Loucy (cell line): ENCODE results near the gene TPCN2.

Source experiments
- H2AFZ ChIP-seq: fragments of 200-600 bp; sonication (generic); 2 replicates; pipeline ENCODE4 v1.6.0; 2016; ENCODE audit warnings: antibody characterized with exemption, mild to moderate bottlenecking, low read length, moderate library complexity
- H3F3A ChIP-seq: fragments of 200-600 bp; 2 replicates; pipeline ENCODE4 v1.6.0; 2016; ENCODE audit warnings: antibody characterized with exemption, low read depth, mild to moderate bottlenecking
- H3K27me3 ChIP-seq: fragments of 200-600 bp; sonication (generic); 2 replicates; pipeline ENCODE4 v1.6.1; 2014; ENCODE audit warnings: low read length, mild to moderate bottlenecking; ENCODE audit not compliant: insufficient read depth, poor library complexity, severe bottlenecking
- H3K36me3 ChIP-seq: fragments of 200-600 bp; sonication (generic); 2 replicates; pipeline ENCODE4 v1.6.1; 2016; ENCODE audit warnings: low read length; ENCODE audit not compliant: insufficient read depth
- H3K4me1 ChIP-seq: fragments of 200-600 bp; sonication (generic); 2 replicates; pipeline ENCODE4 v1.5.1; 2014; ENCODE audit warnings: low read length, mild to moderate bottlenecking; ENCODE audit not compliant: insufficient read depth, poor library complexity, severe bottlenecking
- H3K4me2 ChIP-seq: fragments of 200-600 bp; sonication (generic); 2 replicates; pipeline ENCODE4 v1.6.0; 2014; ENCODE audit warnings: antibody characterized with exemption, low read length, low read depth, mild to moderate bottlenecking; ENCODE audit not compliant: poor library complexity, severe bottlenecking
- H3K4me3 ChIP-seq: fragments of 200-600 bp; sonication (generic); 2 replicates; pipeline ENCODE4 v1.5.1; 2014; ENCODE audit warnings: low read length, mild to moderate bottlenecking, mixed read lengths; ENCODE audit not compliant: poor library complexity, severe bottlenecking
- H3K79me2 ChIP-seq: fragments of 200-600 bp; sonication (generic); 2 replicates; pipeline ENCODE4 v1.6.1; 2014; ENCODE audit warnings: low read length; ENCODE audit not compliant: insufficient read depth
- H3K9ac ChIP-seq: fragments of 200-600 bp; sonication (generic); 2 replicates; pipeline ENCODE4 v1.6.0; 2014; ENCODE audit warnings: mild to moderate bottlenecking, low read depth, low read length, moderate library complexity; ENCODE audit not compliant: poor library complexity, severe bottlenecking
- H3K9me2 ChIP-seq: fragments of 200-600 bp; sonication (generic); replicated peaks from 2 replicates; pipeline ENCODE4 v1.6.1; 2016; ENCODE audit warnings: low read depth, low read length, mixed read lengths
- H3K9me3 ChIP-seq: fragments of 200-600 bp; sonication (generic); 2 replicates; pipeline ENCODE4 v1.6.1; 2014; ENCODE audit warnings: mild to moderate bottlenecking, antibody characterized with exemption, low read length, low read depth; ENCODE audit not compliant: insufficient read depth
- H4K20me1 ChIP-seq: fragments of 200-600 bp; sonication (generic); 2 replicates; pipeline ENCODE4 v1.6.0; 2014; ENCODE audit warnings: antibody characterized with exemption, low read length, mild to moderate bottlenecking; ENCODE audit not compliant: insufficient read depth, poor library complexity, severe bottlenecking
- CTCF ChIP-seq: fragments of 200-600 bp; sonication (generic); conservative IDR thresholded peaks from 2 replicates; pipeline ENCODE4 v1.5.1; 2014; ENCODE audit warnings: mild to moderate bottlenecking, antibody characterized with exemption, low read length
- EZH2phosphoT487 ChIP-seq: fragments of 200-600 bp; IDR thresholded peaks from 2 replicates; pipeline ENCODE4 v1.6.1; 2018; ENCODE audit warnings: antibody characterized with exemption, mild to moderate bottlenecking, moderate library complexity, borderline replicate concordance

TPCN2 gene

GRCh38 chr11:69162505-69162904 is 113.8 kb downstream of the TPCN2 start:
- no peaks in the 10 kb centered on the region for H3K79me2 ChIP-seq
- H3F3A ChIP-seq = no peaks in the 10 kb centered on the region
- H3K9me2 ChIP-seq = no peaks in the 10 kb centered on the region
- H3K4me2 ChIP-seq = no peak overlapping the region
- H3K27me3 ChIP-seq = no peaks in the 10 kb centered on the region
- TF ChIP-seq CTCF = no peak
- TF ChIP-seq EZH2phosphoT487 = no peak
- H3K4me1 ChIP-seq = peaks cover 11% of the 10 kb centered on the region
- H3K9me3 ChIP-seq = no peaks in the 10 kb centered on the region
- no peaks in the 10 kb centered on the region for H3K36me3 ChIP-seq
- no peak overlapping the region for H2AFZ ChIP-seq
- no peaks in the 10 kb centered on the region for H4K20me1 ChIP-seq
- no peak overlapping the region for H3K9ac ChIP-seq
- no peak overlapping the region for H3K4me3 ChIP-seq

DNA sequence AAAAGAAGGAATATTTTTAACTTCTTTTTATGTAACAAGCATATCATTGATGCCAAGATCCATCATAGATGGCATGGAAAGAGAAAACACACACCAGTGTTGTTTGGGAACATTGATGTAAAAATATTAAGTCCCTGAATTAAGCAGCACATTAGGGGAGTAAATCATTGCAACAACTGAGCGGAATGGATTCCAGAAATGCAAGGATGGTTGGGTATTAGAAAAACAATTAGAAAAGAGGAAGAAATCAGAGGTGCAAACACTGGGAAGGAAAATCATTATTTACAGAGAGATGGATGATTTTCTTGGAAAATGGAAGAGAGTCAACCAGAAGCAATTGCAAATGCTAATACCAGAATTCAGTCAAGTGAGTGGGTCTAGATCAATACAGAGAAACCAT is 115.1 kb downstream of the TPCN2 start:
- Histone ChIP-seq H2AFZ (no peak overlapping the region), H3K9ac (no peak overlapping the region), H3K27me3 (no peaks in the 10 kb centered on the region), H3K4me2 (no peak overlapping the region), H3K9me2 (no peaks in the 10 kb centered on the region), H3K36me3 (no peaks in the 10 kb centered on the region), H3K79me2 (no peaks in the 10 kb centered on the region), H4K20me1 (no peaks in the 10 kb centered on the region), H3F3A (no peaks in the 10 kb centered on the region), H3K9me3 (no peaks in the 10 kb centered on the region), H3K4me1 (peaks cover 11% of the 10 kb centered on the region), H3K4me3 (no peak overlapping the region)
- TF ChIP-seq CTCF = no peak
- TF ChIP-seq EZH2phosphoT487 = no peak

DNA sequence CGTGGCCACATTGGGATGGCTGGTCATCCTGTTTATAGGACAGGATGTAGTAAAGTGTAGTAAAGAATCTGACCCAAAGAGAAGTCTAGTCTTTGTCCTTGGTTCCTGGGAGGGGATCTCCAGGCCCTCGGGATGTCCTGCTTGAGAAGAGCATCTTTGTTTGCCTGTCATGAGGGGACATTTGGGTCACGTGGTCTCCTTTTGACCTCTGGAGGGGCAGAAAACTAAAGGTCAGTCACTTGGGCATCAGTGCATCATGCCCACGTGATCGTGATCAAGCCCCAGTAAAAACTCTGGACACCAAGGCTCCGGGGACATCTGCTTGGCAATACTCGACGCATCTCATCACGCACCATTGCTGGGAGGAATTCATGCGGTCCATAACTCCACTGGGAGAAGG is 116.1 kb downstream of the TPCN2 start:
- H3K9me3 ChIP-seq = no peaks in the 10 kb centered on the region
- H3K36me3 ChIP-seq = no peaks in the 10 kb centered on the region
- H4K20me1 ChIP-seq = no peaks in the 10 kb centered on the region
- peaks cover 11% of the 10 kb centered on the region for H3K4me1 ChIP-seq
- H3K27me3 ChIP-seq = no peaks in the 10 kb centered on the region
- no peaks in the 10 kb centered on the region for H3K9me2 ChIP-seq
- H3K9ac ChIP-seq = no peak overlapping the region
- H3K79me2 ChIP-seq = no peaks in the 10 kb centered on the region
- TF ChIP-seq CTCF (no peak), EZH2phosphoT487 (no peak)
- H3F3A ChIP-seq = no peaks in the 10 kb centered on the region
- no peak overlapping the region for H3K4me3 ChIP-seq
- H2AFZ ChIP-seq = no peak overlapping the region
- H3K4me2 ChIP-seq = no peak overlapping the region
